ENCODE measurements around the gene SPATS2L.

The SPATS2L gene

DNA sequence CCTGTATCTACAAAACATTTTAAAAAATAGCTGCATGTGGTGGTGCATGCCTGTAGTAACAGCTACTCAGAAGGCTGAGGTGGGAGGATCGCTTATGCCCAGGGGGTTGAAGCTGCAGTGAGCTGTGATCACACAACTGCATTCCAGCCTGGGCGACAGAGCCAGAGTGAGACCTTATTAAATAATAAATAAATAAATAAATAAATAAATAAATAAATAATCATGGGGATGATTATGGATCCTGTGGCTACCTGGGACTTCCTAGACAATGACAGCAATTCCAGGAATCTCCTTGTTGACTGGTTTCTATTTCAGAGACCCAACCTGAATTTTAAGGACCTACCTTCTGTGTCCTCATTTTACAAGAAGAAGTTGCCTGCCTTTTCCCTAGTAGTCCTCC is 111.9 kb downstream of the SPATS2L start:
- ATAC-seq = no peak

DNA sequence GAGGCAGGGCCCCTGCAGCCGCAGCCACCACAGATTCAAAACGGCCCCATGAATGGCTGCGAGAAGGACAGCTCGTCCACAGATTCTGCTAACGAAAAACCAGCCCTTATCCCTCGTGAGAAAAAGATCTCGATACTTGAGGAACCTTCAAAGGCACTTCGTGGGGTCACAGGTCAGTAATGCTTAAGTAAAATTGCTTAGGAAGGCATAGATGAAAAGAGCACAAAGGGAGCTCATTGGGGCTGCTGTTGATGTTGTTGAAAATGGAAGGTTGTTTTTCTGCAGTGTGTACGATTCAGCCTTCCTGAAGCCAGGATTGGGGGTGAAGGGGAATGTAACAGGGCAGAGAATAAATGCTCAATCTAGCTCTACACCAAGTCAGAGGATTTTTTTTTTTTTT is 112.8 kb downstream of the SPATS2L start:
- no peak for ATAC-seq

GRCh38 chr2:200421270-200421669 is 114.8 kb downstream of the SPATS2L start:
- no peak for ATAC-seq

DNA sequence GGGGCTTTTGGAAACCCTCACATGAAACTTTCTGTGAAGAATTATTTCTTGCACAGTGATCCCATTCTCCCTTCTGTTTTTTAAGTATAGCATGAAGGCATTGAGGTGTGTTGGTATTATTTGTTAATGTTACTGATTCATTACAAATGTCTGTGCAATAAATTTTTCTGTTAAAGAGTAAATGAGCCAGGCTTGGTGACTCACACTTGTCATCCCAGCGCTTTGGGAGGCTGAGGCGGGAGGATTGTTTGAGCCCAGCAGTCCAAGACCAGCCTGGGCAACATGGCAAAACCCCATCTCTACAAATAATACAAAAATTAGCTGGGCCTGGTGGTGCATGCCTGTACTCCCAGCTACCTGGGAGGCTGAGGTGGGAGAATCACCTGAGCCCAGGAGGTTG is 115.6 kb downstream of the SPATS2L start:
- ATAC-seq = no peak

DNA sequence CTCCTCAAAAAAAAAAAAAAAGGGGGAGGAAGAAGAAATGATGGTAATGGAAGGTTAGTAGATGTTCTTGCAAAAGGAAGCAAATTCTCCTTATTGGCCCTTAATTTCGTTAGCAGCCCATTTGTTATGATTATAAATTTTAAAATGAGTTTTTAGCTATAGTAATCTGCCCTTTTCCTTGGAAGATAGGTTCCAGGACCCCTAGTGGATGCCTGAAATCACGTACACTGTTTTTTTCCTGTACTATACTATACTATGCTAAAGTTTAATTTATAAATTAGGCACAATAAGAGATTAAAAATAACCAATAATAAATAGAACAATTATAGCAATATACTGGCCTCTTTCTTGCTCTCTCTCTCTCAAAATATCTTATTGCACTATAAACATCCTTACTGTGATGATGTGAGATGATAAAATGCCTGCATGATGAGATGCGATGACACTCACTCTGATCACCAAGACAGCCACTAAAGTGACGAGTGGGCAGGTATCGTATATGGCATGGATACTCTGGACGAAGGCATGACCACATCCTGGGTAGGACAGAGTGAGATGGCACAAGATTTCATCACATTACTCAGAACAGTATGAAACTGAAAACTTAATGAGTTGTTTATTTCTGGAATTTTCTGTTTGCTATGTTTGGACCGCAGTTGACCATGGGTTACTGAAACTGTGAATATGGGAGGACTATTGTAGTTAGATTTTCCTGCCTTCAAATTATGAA is 116.2 kb downstream of the SPATS2L start:
- ATAC-seq = no peak

DNA sequence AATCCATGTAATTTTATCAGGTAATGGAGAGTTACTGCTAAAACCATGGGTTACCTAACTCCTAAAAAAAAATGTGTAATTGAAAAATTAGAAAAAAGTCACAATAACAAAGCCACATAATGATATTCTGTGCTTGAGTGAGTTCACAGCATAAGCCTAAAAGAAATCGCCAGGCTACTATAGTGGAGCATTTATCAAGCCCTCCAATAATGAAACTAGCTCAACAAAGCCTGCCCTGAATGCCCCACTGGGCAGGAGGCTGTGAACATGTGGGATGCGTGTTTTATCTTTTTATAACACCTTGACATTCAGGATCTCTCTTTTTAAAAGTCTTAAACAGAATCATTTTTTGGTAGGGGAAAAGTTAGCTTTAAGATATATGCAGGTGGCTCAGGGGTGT is 117.0 kb downstream of the SPATS2L start:
- no peak for ATAC-seq

DNA sequence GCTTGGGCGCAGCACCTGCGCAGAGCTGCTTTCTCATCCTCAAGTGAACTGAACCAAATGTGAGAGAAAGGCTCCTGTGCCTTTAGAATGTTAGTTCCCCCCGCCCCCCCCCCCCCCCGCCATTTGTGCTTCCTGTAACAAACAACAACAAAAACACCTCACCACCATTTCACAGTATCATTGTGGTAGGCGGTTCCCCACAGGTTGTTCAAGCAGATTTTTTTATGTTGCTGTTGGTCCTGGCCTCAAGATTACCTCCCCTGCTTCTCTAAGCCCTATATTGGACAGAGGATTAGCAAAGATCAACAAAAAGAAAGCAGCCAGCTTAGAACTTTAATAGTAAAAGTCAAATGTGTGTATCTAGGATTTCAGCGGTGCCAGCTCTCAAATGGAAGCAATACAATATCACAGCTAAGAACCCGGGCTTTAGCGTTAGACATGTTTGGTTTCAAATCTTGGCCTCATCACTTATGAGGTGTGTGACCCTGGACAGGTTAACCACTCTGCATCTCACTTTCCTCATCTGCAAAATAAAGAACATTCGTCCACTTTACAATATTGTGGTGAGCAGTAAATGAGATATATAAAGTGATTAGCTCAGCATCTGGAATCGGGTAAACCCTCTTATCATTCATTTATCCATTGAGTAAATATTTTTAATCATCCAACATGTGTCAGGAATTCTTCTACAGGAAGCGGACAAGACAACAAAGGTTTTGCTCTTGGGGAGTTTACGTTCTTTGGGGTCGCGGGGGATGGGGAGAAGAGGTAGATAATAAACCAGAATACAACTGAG is 118.7 kb downstream of the SPATS2L start:
- no peak for ATAC-seq

DNA sequence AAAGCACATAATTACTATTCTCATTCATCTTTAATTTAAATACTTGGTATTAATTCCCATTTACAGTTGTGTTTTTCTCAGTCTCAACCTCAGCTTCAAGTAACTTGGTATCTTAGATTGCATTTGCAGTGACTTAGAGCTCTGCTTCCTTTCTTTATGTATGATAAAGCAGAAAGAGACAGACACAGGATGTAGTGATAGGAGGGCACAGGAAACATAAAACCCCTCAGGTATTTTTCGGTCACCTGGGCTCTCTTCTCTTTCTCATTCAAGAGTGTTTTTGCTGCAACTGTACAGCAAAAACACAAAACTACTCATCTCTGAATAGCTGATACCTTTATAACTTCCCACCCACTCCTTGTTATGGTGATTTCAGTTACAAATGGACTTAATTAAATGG is 120.3 kb downstream of the SPATS2L start:
- ATAC-seq = peak; percentile 25 to 36

DNA sequence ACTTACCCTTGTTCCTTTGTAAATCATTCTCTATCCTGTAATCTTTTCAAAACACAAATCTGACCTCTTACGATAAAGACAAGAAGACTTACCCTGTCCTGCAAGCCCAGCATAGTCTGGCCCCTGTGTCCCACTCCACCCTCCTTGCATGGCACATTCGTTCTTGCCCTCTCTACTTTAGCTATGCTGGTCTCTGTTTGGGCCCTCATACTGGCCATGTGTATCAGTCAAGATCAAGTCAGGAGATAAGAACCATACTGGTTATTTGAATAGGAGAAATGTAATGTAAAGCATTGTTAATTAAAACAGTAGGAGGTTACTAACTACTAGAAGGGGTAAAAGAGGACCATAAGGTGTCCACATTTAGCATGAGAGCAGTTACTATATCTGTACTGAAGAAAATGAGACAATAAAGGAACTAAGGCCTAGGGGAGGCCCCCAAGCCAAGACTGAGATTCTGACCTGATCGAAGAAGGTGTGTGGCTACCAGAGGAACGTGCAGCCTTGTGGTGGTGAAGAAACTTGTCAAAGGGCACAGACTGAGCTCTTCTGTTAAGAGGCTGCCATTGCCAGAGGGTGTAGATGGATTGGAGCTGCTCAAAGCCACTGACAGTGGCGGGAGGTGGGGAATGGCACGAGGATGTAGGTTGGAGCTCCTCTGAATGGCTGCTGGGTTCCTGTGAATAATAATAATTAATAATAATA is 122.6 kb downstream of the SPATS2L start:
- ATAC-seq = no peak

GRCh38 chr2:200430017-200430416 is 123.5 kb downstream of the SPATS2L start:
- ATAC-seq = no peak

DNA sequence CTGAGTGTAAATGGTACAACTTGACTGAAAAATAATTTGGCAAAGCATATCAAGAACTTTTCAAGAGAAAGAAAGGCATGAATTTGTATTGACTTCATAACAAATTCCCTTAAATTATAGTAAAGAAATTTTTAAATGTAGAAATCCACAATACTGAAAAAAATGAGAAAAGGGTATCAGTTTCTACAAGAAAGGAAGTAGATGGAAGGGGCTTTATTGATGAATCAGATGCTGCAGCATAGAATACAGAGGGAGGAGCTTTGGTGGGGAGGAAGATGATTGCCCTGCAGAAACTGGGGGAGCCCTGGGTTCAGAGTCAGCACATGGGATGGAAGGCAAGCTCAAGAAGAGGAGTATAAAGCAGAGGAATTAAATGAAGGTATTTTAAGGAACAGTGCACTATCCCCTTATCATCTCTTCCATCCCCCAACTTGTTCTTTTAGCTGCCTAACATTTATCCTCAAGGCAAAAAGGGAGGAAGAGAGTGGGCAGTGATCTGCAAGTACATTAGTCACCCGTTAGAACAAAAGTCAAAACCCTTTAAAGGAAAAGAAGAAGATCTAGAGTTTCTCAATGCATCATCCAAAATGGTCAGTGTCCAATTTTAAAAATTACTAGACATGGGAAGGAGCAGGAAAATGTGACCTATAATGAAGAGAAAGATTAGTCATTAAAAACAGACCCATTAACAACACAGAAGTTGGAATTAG is 125.7 kb downstream of the SPATS2L start:
- ATAC-seq = no peak

GRCh38 chr2:200435379-200435778 is 128.9 kb downstream of the SPATS2L start:
- no peak for ATAC-seq

DNA sequence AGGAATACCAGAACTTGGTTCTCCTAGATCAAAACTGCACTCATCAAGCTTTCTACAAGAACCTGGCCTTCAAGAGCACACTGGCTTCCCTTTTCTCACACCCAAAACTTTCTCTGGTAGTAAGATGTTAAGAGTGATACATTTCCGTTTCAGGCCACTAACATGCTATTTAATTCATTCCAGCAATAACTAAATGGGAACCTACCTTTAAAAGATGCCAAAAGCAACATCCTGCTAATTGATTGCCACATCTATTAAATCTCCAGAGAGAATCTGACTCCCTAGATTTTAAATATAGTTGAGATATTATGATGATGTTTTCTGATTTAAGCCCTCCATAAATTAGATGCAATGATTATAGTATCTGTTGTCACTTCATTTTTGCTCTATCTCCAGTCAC is 131.8 kb downstream of the SPATS2L start:
- no peak for ATAC-seq

- no peak for ATAC-seq
Observed at GRCh38 chr2:200438846-200439245, 132.4 kb downstream of the SPATS2L start.

- ATAC-seq = no peak
Observed at GRCh38 chr2:200439981-200440380, 133.5 kb downstream of the SPATS2L start.

GRCh38 chr2:200442471-200442870 is 136.0 kb downstream of the SPATS2L start:
- ATAC-seq = no peak

DNA sequence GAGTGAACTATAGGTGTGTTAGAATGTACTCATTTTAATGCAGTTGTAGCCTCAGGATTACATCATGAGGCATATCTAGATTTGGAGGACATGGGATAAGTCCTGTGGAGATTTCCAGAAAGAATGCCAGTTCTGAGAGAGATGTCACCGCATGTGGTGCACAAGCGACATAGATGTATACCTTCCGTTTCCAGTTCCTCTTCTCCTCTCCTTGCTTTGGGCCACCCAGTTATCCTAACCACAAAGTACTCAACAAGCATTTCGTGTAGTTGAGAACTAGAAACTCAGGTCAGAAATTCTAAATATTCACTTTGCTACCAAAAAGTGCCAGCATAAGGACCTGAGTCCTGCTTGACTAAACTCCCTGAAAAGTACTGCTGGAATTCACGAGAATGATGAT is 136.9 kb downstream of the SPATS2L start:
- no peak for ATAC-seq

DNA sequence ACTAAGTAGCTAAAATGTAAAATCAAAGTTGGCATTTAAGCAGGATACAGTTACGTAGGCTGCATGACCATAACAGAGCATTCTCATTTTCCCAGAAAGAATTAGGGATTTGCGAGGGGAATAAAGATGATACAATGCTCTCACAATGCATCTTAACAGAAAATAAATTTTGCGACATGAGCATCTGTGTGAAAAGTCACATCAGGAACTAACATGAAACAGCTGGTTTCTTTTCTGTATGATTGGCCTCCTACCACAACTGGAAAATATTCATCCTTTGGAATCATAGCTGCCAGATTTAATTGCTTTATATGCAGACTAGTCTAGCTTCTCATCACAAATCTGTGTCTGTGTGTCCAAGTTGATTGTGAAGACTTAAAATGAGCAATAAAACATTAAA is 137.4 kb downstream of the SPATS2L start:
- no peak for ATAC-seq

DNA sequence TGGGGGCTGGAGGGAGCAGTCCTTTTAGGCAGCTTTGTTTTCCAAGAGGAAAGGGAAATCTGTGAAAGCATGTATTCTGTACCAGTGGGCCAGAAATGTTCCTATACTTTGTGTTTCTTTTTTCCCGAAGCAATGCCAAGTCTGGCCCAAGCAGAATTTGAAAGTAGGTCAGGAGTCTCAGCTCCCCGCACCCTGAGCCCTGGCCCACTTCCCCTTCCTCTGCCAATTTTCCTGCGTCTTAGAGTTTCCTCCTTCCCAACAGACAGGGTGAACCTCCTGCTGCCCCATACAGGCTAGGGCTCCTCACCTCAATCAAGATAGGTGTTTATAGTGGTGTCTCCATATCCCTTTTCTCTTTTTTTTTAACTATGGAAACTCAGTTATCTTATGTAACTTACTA is 138.0 kb downstream of the SPATS2L start:
- ATAC-seq = no peak

- no peak for ATAC-seq
Observed at GRCh38 chr2:200445284-200445683, 138.8 kb downstream of the SPATS2L start.

GRCh38 chr2:200446612-200447011 is 140.1 kb downstream of the SPATS2L start:
- no peak for ATAC-seq

DNA sequence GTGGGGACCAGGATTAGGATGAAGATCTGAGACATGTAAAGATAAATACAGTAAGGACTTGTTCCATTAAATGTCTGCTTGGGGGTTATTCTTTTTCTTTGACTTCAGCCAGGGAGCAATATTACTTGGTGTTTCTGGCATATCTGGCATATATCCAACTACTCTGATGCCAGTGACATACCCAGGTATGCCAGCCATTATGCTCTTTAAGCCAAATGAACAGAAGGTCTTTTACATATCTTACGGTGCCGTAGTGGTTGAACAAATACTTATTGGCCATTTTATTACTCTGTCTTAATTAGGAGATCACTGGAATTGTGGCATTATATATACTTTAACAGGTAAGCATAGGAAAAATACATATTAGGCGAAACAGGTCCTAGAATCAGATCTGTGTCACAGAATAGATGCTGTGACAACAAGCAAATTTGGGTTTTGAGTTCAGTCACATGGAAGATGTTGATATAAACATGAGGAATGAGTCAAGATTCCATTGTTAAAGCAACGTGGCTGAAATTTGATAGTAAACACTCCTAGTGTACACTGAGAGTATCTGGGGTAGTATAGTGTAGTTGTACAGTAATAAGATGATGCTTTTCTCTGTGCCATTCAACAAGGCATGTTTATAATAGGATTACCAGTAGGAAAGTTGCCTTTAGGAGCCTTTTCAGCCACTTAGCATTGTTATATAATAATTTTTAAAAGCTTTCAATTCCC is 140.8 kb downstream of the SPATS2L start:
- ATAC-seq = peak in 1 of 2 donors; percentile 27

All from activated CD4-positive, CD25-positive, alpha-beta regulatory T cell treated with anti-CD3 and anti-CD28 coated beads, Interleukin-2, amount 50 U/mL, for 24 hours (primary cell).